ENCODE measurements around the gene ST3GAL4.
"Not testable (repeated sequence)": the region's sequence is repeated elsewhere in the genome, so short reads cannot be mapped to it uniquely, and the experiment has no call there.

ST3GAL4 gene

GRCh38 chr11:126380909-126381308 is 25.4 kb downstream of the ST3GAL4 start:
- peak in 3 of 10 donors; percentile 26 to 56 (median 50) for DNase-seq
- intact Hi-C loops (cut with DNase I) = no loop called here

DNA sequence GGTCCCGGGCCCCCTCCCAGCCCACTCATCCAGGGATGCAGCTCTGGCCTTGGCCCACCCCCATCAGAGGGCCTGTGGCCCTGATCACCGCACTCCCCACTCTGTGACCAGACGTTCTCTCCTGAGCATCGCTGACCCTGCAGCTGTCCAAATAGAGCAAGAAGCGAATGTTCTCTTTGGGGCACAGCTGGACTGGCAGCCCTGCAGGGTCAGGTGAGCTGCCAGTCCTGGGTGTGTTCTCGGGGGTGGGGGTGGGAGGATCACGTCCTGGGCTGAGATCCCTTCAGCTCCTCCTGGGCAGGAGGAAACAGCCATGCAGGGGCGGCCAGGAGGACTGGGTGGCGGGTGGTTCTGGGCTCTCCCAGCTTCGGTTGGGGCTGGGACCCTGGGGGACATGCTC is 26.5 kb downstream of the ST3GAL4 start:
- intact Hi-C loops (cut with DNase I) = not testable (repeated sequence)
- peak in 2 of 10 donors; percentile 5 to 31 for DNase-seq

- intact Hi-C loops (cut with DNase I) = not testable (repeated sequence)
- peak in 3 of 10 donors; percentile 26 to 62 (median 58) for DNase-seq
Observed at GRCh38 chr11:126382641-126383040, 27.2 kb downstream of the ST3GAL4 start.

DNA sequence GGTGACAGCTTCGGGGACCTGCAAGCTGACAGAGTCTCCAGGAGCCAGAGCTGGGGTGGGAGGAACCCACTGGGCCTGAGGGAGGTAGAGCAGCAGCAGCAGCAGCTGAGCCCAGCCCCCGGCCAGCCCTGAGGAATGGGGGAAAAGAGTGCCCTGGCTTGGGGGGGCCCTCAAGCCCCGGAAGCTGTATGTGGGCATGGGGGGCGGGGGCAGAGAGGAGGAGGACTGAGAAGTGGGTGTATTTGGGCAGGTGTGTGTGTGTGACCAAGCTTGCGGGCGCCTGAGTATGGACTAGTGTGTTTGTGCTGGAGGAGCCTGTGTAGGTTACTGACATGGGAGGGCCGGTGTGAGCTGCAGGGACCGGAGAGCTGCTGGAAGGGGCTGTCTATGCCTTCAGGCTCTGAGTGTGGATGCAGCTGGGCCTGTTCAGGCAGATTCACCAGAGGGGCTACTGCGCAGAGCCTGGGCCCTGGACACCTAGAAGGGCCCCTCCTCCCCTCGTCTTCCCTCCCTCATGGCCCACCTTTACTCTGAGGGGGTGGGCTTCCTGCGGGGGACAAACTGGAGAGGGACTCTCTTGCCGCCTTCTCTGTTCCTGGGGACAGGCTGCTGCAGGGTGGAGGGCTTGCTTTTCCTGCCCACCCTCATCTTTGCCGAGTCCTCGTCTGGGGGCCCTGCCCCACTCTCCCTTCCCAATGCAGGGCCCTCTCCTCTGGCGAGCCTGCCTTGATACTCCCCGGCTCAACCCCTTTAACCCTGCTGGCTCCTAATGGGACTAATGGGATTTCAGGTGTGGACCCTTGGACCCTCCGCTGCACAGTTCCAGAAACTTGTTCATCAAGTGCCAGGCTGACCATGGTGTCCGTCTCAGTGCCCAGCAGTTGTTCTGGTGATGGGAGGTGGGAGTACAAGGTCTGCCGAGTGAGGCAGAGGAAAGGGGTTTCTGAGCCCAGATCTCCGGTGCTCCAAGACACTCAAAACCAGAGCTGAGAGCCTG is 28.2 kb downstream of the ST3GAL4 start:
- intact Hi-C loops (cut with DNase I) = no loop called here
- DNase-seq = peak in 3 of 10 donors; percentile 59 to 72 (median 62)

DNA sequence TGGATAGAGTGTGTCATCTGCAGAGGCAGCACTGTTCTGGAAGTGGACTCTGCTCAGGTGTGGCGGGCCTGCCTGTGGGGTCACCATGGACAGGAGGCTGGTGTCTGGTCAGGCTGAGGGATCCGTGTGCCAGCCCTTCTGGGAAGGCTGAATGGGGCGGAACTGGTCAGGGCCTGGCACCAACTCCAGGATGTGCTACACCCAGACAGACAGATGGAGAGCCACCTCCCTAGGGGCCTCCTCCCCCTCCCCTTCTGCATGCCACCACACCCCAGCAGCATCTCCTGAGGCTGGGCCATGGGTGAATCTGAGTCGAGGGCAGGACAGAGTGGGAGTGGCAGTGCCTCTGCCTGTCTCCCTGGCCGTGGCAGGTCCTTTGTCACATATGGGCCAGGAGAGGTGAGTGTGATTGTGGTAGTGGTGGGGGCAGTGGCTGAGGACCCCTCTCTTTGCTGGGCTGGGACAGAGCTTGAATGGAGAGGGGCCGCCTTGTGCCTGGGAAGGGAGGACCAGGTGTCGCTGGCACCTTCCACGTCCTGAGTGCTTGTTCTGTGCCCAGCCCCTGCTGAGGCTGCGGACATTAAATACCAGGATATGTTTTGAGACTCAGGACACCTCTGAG is 29.1 kb downstream of the ST3GAL4 start:
- DNase-seq = peak in 3 of 10 donors; percentile 33 to 76 (median 51)
- intact Hi-C loops (cut with DNase I) = no loop called here

- intact Hi-C loops (cut with DNase I) = no loop called here
- peak in 3 of 10 donors; percentile 28 to 54 (median 32) for DNase-seq
Observed at GRCh38 chr11:126385991-126386728, 30.7 kb downstream of the ST3GAL4 start.

GRCh38 chr11:126386729-126387071 is 31.2 kb downstream of the ST3GAL4 start:
- peak in 3 of 10 donors; percentile 37 to 83 (median 57) for DNase-seq
- intact Hi-C loops (cut with DNase I) = not testable (repeated sequence)

- peak in 2 of 10 donors; percentile 2 for DNase-seq
- intact Hi-C loops (cut with DNase I) = no loop called here
Observed at GRCh38 chr11:126387857-126388256, 32.4 kb downstream of the ST3GAL4 start.

DNA sequence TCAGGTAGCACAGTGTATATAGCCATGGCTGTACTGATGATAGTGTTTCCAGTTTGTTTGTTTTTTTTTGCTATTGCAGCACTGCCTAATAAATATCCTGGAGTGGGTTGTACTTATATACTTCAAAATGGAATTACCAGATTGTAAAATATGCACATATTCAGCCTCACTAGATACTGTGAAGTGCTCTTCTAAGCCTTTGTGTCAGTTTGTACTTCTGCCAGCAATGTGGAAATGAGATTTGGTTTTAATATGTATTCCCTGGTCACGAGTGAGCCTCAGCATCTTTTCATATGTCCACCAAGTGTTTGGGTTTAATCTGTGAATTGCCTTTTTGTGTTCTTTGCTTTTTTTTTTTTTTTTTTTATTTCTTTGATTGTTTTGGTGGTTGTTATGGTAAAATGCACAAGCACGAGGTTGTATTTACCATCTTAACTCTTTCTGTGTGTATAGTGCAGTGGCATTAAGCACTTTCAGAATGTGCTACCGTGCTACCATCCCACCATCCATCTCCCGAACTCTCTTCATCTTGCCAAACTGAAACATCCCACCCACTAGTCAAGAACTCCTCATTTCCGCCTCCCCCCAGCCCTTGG is 34.9 kb downstream of the ST3GAL4 start:
- intact Hi-C loops (cut with DNase I) = loop anchor here (5.0 kb wide), 1 partner anchor 33 kb away; the partner anchor contains the start of gene ST3GAL4
- DNase-seq = peak in 1 of 10 donors; percentile 63

- peak in 2 of 10 donors; percentile 36 to 47 for DNase-seq
- intact Hi-C loops (cut with DNase I) = loop anchor here (5.0 kb wide), 1 partner anchor 34 kb away; the partner anchor contains the start of gene ST3GAL4
Observed at GRCh38 chr11:126391286-126391954, 35.9 kb downstream of the ST3GAL4 start.

DNA sequence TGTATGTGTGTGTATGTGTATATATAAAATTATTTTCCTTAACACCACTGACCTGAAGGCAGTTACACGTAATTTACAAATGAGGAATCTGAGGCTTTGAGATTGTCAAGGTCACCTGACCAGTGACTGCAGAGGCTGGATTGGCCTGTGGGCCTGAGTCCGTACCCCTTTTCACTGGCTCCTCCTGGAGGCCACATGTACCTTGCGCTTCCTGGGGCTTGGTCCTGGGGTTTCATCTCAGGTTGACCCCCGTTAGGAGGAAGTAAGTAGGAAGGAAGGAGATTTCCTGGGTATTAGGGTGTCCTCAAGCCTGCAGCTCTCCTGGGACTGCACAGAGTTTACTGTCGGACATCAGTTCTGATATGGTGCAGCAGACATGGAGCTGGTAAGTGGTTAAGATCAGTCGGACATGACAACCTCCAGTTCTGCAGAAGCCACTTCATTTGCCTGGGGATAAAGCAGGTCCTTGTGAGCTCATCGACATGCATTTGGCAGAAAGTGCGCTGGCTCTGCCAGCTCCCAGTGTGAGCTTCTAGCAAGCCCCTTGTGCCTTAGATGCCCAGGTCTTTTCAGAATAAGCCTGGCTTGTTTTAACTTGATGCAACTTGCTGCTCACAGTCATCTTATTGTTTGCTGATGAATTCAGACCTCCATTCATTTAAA is 36.6 kb downstream of the ST3GAL4 start:
- intact Hi-C loops (cut with DNase I) = loop anchor here (5.0 kb wide), 1 partner anchor 35 kb away; the partner anchor contains the start of gene ST3GAL4
- peak in 5 of 10 donors; percentile 26 to 90 (median 42) for DNase-seq

DNA sequence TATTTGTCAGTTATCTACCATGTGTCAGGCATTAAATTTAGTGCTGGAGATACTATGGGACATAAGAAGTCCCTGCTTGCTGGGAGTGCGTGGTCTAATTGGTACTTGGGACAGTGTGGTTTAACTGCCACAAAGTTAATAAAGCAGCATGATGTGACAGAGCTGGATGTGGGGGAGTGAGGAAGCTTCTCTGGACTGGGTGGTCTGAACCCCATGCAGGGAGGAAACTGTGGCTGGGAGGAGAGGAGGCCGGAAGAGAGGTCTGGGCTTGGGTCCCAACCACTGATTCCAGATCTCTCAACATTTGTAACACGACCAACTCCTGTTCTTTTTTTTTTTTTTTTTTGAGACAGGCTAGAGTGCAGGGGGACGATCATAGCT is 37.1 kb downstream of the ST3GAL4 start:
- DNase-seq = peak in 2 of 10 donors; percentile 19 to 71
- intact Hi-C loops (cut with DNase I) = loop anchor here (5.0 kb wide), 1 partner anchor 35 kb away; the partner anchor contains the start of gene ST3GAL4

DNA sequence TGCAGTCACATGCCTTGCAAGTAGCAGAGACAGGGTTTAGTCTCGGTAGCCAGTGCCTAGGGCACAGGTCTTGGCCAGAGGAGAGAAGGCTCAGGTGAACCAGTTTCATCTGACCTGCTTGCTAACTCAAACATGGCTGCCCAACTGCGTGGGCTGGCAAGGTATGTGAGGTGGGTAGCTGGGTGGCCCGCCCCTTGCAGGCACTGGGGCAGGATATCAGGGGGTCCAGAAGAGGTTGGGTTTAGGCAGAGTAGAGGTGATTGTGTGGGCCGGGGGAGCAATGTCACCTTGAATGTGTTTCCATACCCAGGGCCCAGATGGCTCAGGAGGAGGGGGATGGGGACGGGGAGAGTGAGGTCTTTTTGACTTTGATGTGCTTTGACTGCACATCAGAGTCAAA is 37.7 kb downstream of the ST3GAL4 start:
- peak in 3 of 10 donors; percentile 24 to 74 (median 72) for DNase-seq

GRCh38 chr11:126394036-126394435 is 38.5 kb downstream of the ST3GAL4 start:
- intact Hi-C loops (cut with DNase I) = loop anchor here (5.0 kb wide), 1 partner anchor 37 kb away; the partner anchor contains the start of gene ST3GAL4
- peak in 2 of 10 donors; percentile 55 to 69 for DNase-seq

More for the DNA sequence above, 37.7 kb downstream of the ST3GAL4 start:
- intact Hi-C loops (cut with DNase I) = loop anchor here (5.0 kb wide), 1 partner anchor 36 kb away; the partner anchor contains the start of gene ST3GAL4

DNA sequence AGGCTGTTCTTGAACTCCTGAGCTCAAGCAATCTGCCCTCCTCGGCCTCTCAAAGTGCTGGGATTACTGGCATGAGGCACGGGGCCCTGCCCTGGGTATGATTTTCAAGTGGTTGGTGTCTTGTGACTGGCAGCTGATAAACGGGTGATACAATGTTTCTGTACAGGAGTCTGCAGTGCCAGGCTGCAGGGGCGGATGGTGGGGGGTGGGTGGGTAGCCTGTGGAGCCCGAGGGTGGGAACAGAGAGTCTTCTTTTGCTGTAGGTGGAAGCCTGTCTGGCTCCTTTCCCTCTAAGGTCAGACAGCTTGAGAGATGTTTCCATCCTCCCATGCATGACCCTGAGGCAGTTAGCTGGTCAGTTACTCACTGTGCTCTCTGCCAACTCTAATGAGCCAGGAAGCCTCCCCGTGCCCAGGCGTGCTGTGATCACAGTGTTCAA is 39.2 kb downstream of the ST3GAL4 start:
- intact Hi-C loops (cut with DNase I) = loop anchor here (5.0 kb wide), 1 partner anchor 37 kb away; the partner anchor contains the start of gene ST3GAL4
- DNase-seq = peak in 4 of 10 donors; percentile 50 to 72 (median 64)

DNA sequence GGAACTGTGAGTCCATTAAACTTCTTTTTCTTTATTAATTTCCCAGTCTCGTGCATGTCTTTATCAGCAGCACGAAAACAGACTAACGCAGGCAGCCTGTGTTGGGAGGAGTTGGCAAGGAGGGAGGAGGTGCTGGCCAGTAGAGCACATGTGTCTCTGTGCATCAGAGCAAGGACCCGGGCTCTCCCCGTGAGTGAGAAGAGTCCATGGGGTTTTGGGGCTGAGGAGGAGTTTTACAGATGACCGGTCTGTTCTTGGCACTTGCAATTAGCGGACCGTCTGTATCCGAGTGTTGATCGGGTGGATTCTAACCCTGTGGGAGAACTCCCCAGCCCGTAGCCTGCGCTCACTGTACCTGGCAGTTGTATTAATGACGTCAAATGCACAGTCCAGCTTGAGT is 40.3 kb downstream of the ST3GAL4 start:
- intact Hi-C loops (cut with DNase I) = not testable (repeated sequence)
- peak in 3 of 10 donors; percentile 13 to 39 (median 18) for DNase-seq

DNA sequence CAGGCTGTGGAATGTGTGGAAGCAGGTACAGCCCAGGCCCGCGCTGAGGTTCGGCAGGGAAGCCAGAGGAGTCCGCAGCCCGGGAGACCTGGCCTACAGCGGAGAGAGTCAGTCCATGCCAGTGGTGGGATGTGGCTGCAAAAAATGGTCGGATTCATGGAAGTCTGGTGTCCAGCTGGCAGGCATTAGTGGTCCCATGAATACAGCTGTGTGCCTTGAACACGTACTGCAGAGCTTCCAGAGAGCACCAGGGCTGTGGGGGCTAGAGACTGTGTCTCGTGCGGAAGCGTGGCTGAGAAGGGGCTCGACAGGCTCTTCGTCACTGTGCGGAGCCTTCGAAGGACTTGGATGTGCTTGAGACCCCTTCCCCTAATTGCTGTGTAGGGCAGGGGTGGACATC is 40.8 kb downstream of the ST3GAL4 start:
- DNase-seq = peak in 3 of 10 donors; percentile 41 to 59 (median 50)
- intact Hi-C loops (cut with DNase I) = not testable (repeated sequence)

- intact Hi-C loops (cut with DNase I) = no loop called here
- DNase-seq = peak in 2 of 10 donors; percentile 15 to 22
Observed at GRCh38 chr11:126396965-126397364, 41.5 kb downstream of the ST3GAL4 start.

All from posterior cingulate gyrus (tissue), 11 donors.